HL-60 (cell line): ENCODE data around the gene SUMF2.
"Not testable (repeated sequence)": the region's sequence is repeated elsewhere in the genome, so short reads cannot be mapped to it uniquely, and the experiment has no call there.

ENCODE experiments used
- DNase-seq, 2 experiments: peaks; one replicate each; pipeline ENCODE4 v3.0.0-alpha.2; 2010 to 2020; ENCODE audit warnings: low read depth in 1 of 2, low spot score in 1 of 2
- H3K27ac ChIP-seq: fragments of 250-450 bp; sonication (Bioruptor Pico); replicated peaks from 2 replicates; pipeline ENCODE4 v1.5.1; 2020; ENCODE audit warnings: mild to moderate bottlenecking, moderate library complexity
- H3K27me3 ChIP-seq: fragments of 250-450 bp; sonication (Bioruptor Pico); 2 replicates; pipeline ENCODE4 v1.5.1; 2021; ENCODE audit warnings: mild to moderate bottlenecking, moderate library complexity; ENCODE audit not compliant: insufficient read depth, poor library complexity, severe bottlenecking
- H3K4me3 ChIP-seq: replicated peaks from 2 replicates; pipeline ENCODE4 v1.5.1; 2011; ENCODE audit warnings: mild to moderate bottlenecking, control low read depth, low read length; ENCODE audit not compliant: insufficient read depth
- GABPA ChIP-seq: IDR thresholded peaks from 2 replicates; pipeline ENCODE4 v1.6.1; 2012; ENCODE audit warnings: low read depth
- POLR2AphosphoS5 ChIP-seq: IDR thresholded peaks from 2 replicates; pipeline ENCODE4 v1.6.1; 2012; ENCODE audit warnings: low read depth
- SPI1 ChIP-seq: IDR thresholded peaks from 2 replicates; pipeline ENCODE4 v1.6.1; 2012; ENCODE audit warnings: low read depth, mild to moderate bottlenecking, borderline replicate concordance
- TF ChIP-seq, protein P1 (sequence below): IDR thresholded peaks from 2 replicates; pipeline ENCODE4 v1.6.1; 2012; ENCODE audit warnings: low read depth; ENCODE audit not compliant: insufficient replicate concordance
- TF ChIP-seq, protein P2 (sequence below): IDR thresholded peaks from one replicate; pipeline ENCODE4 v1.5.1; 2011; ENCODE audit warnings: low read length, control low read depth, inconsistent platforms; ENCODE audit not compliant: insufficient read depth

The SUMF2 gene

DNA sequence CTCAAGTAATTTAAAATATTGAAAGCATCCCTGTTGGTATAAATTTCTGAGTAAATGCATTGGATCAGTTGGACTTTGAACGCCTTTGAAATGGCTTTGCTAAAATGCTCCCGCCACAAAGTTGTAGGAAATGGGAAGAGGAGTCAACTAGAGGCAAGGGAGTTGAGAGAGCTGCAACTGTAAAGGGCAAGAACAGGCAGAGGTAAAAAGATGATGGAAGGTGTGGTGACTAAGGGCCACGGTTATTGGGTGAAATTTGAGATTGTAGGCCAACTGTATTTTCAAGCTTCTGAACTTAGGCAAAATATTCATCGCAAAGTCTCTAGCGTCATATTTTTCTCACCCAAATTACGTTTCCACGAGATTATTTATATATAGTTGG is 595 bp upstream of the SUMF2 start:
- H3K27ac ChIP-seq = peak overlapping the region; percentile 91
- TF ChIP-seq, protein P1, sequence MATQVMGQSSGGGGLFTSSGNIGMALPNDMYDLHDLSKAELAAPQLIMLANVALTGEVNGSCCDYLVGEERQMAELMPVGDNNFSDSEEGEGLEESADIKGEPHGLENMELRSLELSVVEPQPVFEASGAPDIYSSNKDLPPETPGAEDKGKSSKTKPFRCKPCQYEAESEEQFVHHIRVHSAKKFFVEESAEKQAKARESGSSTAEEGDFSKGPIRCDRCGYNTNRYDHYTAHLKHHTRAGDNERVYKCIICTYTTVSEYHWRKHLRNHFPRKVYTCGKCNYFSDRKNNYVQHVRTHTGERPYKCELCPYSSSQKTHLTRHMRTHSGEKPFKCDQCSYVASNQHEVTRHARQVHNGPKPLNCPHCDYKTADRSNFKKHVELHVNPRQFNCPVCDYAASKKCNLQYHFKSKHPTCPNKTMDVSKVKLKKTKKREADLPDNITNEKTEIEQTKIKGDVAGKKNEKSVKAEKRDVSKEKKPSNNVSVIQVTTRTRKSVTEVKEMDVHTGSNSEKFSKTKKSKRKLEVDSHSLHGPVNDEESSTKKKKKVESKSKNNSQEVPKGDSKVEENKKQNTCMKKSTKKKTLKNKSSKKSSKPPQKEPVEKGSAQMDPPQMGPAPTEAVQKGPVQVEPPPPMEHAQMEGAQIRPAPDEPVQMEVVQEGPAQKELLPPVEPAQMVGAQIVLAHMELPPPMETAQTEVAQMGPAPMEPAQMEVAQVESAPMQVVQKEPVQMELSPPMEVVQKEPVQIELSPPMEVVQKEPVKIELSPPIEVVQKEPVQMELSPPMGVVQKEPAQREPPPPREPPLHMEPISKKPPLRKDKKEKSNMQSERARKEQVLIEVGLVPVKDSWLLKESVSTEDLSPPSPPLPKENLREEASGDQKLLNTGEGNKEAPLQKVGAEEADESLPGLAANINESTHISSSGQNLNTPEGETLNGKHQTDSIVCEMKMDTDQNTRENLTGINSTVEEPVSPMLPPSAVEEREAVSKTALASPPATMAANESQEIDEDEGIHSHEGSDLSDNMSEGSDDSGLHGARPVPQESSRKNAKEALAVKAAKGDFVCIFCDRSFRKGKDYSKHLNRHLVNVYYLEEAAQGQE = no peak
- TF ChIP-seq, protein P2, sequence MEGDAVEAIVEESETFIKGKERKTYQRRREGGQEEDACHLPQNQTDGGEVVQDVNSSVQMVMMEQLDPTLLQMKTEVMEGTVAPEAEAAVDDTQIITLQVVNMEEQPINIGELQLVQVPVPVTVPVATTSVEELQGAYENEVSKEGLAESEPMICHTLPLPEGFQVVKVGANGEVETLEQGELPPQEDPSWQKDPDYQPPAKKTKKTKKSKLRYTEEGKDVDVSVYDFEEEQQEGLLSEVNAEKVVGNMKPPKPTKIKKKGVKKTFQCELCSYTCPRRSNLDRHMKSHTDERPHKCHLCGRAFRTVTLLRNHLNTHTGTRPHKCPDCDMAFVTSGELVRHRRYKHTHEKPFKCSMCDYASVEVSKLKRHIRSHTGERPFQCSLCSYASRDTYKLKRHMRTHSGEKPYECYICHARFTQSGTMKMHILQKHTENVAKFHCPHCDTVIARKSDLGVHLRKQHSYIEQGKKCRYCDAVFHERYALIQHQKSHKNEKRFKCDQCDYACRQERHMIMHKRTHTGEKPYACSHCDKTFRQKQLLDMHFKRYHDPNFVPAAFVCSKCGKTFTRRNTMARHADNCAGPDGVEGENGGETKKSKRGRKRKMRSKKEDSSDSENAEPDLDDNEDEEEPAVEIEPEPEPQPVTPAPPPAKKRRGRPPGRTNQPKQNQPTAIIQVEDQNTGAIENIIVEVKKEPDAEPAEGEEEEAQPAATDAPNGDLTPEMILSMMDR = no peak
- TF ChIP-seq POLR2AphosphoS5 (no peak), GABPA (no peak), SPI1 (no peak)
- no peak for DNase-seq
- no peak overlapping the region for H3K4me3 ChIP-seq
- H3K27me3 ChIP-seq = no peaks in the 10 kb centered on the region

DNA sequence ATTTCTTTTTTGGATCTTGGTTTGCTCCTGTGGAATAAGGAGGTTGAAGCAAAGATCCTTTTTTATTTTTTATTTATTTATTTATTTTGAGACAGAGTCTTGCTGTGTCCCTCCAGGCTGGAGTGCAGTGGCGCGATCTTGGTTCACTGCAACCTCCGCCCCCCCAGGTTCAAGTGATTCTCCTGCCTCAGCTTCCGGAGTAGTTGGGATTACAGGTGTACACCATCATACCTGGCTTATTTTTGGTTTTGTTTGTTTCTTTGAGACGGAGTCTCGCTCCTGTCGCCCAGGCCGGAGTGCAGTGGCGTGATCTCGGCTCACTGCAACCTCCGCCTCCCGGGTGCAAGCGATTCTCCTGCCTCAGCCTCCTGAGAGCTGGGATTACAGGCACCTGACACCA is 2.3 kb downstream of the SUMF2 start:
- not testable (repeated sequence) for H3K27ac ChIP-seq, H3K27me3 ChIP-seq, H3K4me3 ChIP-seq, DNase-seq

DNA sequence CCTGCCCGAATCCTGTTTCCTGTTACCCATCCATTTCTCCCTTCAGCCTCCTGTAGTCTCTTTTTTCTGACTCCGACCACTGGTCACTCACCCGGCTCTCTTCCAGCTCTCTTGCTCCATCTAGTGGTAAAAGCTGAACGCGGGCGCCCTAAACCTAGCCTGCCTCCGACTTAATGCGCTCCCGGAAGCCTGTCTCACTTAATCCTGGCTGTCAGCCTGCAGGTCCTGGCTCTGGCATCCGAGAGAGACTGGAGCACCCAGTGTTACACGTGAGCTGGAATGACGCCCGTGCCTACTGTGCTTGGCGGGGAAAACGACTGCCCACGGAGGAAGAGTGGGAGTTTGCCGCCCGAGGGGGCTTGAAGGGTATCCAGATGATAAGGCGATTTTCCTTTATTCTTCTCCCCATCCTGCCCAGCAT is 10.3 kb downstream of the SUMF2 start:
- Histone ChIP-seq H3K27ac (no peak overlapping the region), H3K27me3 (no peaks in the 10 kb centered on the region), H3K4me3 (no peak overlapping the region)
- peak in 1 of 2 experiments; percentile 75 for DNase-seq
- TF ChIP-seq, protein P1 = no peak
- TF ChIP-seq POLR2AphosphoS5 (no peak), GABPA (no peak), SPI1 (no peak)
- TF ChIP-seq, protein P2 = peak; percentile 83

DNA sequence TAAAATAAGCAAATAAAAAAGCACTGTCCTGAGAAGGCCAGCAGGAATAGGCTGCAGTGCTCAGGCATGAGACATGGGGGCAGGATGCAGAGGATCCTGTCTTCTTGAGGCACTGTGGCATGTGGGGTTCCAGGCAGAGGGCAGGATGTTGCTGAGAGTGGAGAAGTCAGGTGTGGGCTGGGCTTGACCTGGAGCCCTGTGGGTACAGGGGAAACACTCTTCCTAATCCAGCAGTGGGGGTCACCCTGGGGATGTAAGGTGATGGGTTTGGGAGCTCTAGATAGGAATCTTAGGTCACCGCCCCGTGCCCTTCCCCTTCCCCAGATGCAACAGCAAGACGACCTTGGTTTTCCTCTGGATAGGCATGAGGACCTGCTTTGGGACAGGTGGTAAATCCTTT is 13.6 kb downstream of the SUMF2 start:
- TF ChIP-seq, protein P1 = no peak
- no peak for TF ChIP-seq SPI1
- TF ChIP-seq, protein P2 = no peak
- TF ChIP-seq POLR2AphosphoS5 = no peak
- no peak for TF ChIP-seq GABPA
- DNase-seq = no peak
- no peak overlapping the region for H3K27ac ChIP-seq
- H3K27me3 ChIP-seq = no peaks in the 10 kb centered on the region
- no peak overlapping the region for H3K4me3 ChIP-seq
